Pancreas (tissue), 10 donors: ENCODE data around the gene FGG. TPM values are rescaled to one million over a fixed set of nuclear protein-coding genes. Genes with fewer than 3 reads are reported as not detected.

ENCODE experiments used
- ATAC-seq, 4 donors: fragments of 200-7000 bp; cut with Tn5 transposase; one replicate each; pipeline versions ENCODE4 v1.8.0 to v1.9.1; 2020; ENCODE audit warnings: mild to moderate bottlenecking in 4 of 4, moderate library complexity in 4 of 4
- DNase-seq, 6 donors: peaks; one replicate each; pipeline ENCODE4 v3.0.0-alpha.2; 2020
- FAIRE-seq: peaks from 2 replicates; lab custom pipeline; 2012; peaks lifted over from hg19 to GRCh38; lab: Jason Lieb, UNC
- H3K27ac ChIP-seq, 4 donors: fragments of 200-600 bp; sonication (generic); 1 replicate in 3 of 4; 2 replicates in 1 of 4; pipeline versions ENCODE4 v1.5.0 to v1.8.0; 2020
- H3K27me3 ChIP-seq, 4 donors: fragments of 200-600 bp; one replicate each; pipeline ENCODE4 v1.8.0; 2021
- H3K36me3 ChIP-seq, 3 donors: fragments of 200-600 bp; sonication (generic) in 1 of 3; one replicate each; pipeline versions ENCODE4 v1.5.0 to v1.8.0; 2020 to 2021
- H3K4me1 ChIP-seq, 3 donors: fragments of 200-600 bp; one replicate each; pipeline ENCODE4 v1.8.0; 2021
- H3K4me3 ChIP-seq, 4 donors: fragments of 200-600 bp; sonication (generic) in 2 of 4; one replicate each; pipeline versions ENCODE4 v1.5.0 to v1.8.0; 2020 to 2021
- H3K9me3 ChIP-seq, 4 donors: fragments of 200-600 bp; one replicate each; pipeline ENCODE4 v1.8.0; 2021
- WGBS, 2 donors: extraction: QIAGEN DNeasy Blood & Tissue Kit; methylation state at CpG; one replicate each; pipeline ENCODE4 v1.1.7; 2013; 5-methylcytosine and 5-hydroxymethylcytosine counted together
- intact Hi-C, 3 donors: fragments of 100-400 bp; cut with DNase I; formaldehyde crosslinking; loops; one replicate each; pipeline versions ENCODE4 v1.11.1 to v1.14.2; 2022
- polyA plus RNA-seq, 2 donors: library from polyadenylated mRNA; stranded (reverse); fragments of 200-250 nt; gene quantifications; one replicate each; pipeline ENCODE4 v1.2.3, GENCODE V29; 2013
- total RNA-seq, 6 donors: library from RNA; stranded (reverse); fragmentation: NEBNext Ultra II Directional in 4 of 6; extraction: Animal tissue kit (Norgen Biotek cat#: 25700) in 4 of 6; gene quantifications; one replicate each; pipeline versions ENCODE4 v1.2.1 to v1.2.4, GENCODE V29; 2021 to 2023
- TF ChIP-seq, protein P1 (sequence below), 4 donors: fragments of 200-600 bp; sonication (generic) in 3 of 4; IDR thresholded peaks; one replicate each; pipeline versions ENCODE4 v1.5.0 to v1.8.0; 2021; ENCODE audit warnings: antibody characterized with exemption in 4 of 4
- donor health status: healthy with polysubstance abuse.
- donor health status: DM: no; HTN: no; CAD: no; lungs with moderate emphysema.
- donor health status: DM: no; HTN: no; CAD: no.
- donor health status: control.
- donor health status: control.
- donor health status: Bipolar disorder and iron deficiency.
- donor health status: DM: yes; HTN: yes; CAD: no.
- donor health status: DM: no; HTN: no; CAD: no.
- donor health status: DM: no; HTN: no; CAD: no.
- donor health status: DM: yes; HTN: yes; CAD: no.

FGG gene
- total and polyA plus RNA-seq, 8 donors: 0.20 to 26.0 (median 4.0) TPM; not detected in 1

DNA sequence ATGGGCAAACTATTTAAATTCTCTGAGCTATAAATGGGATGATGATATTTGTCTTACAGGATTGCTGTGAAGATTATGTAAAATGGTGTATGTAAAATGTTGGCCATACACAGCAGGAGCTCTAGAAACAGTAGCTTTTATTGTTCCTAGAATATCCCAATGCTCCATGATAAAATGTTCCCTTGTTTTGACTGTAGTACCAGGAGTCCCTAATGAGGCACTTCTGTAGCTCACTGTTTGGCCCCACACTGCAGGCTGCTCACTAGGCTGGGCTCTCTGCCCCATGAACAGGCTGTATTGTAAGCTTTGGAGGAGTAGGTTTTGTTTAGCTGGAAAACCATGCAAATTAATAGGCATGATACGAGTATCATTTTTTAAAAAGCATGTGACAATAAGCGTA lies 18.6 kb downstream of the FGG start:
- no peaks in the 10 kb centered on the region for H3K9me3 ChIP-seq
- no peak overlapping the region for H3K4me3 ChIP-seq
- FAIRE-seq (no peak), ATAC-seq (no peak), DNase-seq (no peak)
- H3K27ac ChIP-seq: no peak overlapping the region
- H3K4me1 ChIP-seq: peaks cover 0 to 7% (median 0%) of the 10 kb centered on the region in 3 donors
- H3K27me3 ChIP-seq: peaks cover 0 to 3% (median 0%) of the 10 kb centered on the region in 4 donors
- no peaks in the 10 kb centered on the region for H3K36me3 ChIP-seq
- TF ChIP-seq, protein P1, sequence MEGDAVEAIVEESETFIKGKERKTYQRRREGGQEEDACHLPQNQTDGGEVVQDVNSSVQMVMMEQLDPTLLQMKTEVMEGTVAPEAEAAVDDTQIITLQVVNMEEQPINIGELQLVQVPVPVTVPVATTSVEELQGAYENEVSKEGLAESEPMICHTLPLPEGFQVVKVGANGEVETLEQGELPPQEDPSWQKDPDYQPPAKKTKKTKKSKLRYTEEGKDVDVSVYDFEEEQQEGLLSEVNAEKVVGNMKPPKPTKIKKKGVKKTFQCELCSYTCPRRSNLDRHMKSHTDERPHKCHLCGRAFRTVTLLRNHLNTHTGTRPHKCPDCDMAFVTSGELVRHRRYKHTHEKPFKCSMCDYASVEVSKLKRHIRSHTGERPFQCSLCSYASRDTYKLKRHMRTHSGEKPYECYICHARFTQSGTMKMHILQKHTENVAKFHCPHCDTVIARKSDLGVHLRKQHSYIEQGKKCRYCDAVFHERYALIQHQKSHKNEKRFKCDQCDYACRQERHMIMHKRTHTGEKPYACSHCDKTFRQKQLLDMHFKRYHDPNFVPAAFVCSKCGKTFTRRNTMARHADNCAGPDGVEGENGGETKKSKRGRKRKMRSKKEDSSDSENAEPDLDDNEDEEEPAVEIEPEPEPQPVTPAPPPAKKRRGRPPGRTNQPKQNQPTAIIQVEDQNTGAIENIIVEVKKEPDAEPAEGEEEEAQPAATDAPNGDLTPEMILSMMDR (IDR thresholded peaks at IDR 0.05): no peak
- intact Hi-C loops: no loop called here
- WGBS, 2 donors: 37 to 45% methylated on average over 2 of the region's 2 CpGs

DNA sequence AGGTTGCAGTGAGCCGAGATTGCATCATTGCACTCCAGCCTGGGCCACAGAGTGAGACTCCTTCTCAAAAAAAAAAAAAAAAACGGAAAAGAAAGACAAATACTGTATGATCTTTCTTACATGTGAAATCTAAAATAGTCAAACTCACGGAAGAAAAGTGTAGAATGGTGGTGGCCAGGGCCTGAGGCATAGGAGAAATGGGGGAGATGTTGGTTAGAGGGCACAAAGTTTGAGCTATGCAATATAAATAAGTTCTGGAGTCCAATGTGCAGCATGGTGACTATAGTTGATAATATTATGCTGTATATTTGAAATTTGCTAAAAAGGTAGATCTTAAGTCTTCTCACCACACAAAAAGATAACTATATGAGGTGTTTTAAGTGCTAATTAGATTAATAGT lies 20.6 kb downstream of the FGG start:
- peaks cover 0 to 7% (median 0%) of the 10 kb centered on the region in 3 donors for H3K4me1 ChIP-seq
- H3K27ac ChIP-seq: no peak overlapping the region
- no peak for FAIRE-seq
- no peak overlapping the region for H3K4me3 ChIP-seq
- WGBS, 2 donors: 62 to 71% methylated on average over 3 of the region's 3 CpGs
- no peak for DNase-seq
- no peaks in the 10 kb centered on the region for H3K9me3 ChIP-seq
- TF ChIP-seq, protein P1 (IDR thresholded peaks at IDR 0.05): no peak
- peaks cover 0 to 3% (median 0%) of the 10 kb centered on the region in 4 donors for H3K27me3 ChIP-seq
- intact Hi-C loops: no loop called here
- no peak for ATAC-seq
- H3K36me3 ChIP-seq: no peaks in the 10 kb centered on the region

DNA sequence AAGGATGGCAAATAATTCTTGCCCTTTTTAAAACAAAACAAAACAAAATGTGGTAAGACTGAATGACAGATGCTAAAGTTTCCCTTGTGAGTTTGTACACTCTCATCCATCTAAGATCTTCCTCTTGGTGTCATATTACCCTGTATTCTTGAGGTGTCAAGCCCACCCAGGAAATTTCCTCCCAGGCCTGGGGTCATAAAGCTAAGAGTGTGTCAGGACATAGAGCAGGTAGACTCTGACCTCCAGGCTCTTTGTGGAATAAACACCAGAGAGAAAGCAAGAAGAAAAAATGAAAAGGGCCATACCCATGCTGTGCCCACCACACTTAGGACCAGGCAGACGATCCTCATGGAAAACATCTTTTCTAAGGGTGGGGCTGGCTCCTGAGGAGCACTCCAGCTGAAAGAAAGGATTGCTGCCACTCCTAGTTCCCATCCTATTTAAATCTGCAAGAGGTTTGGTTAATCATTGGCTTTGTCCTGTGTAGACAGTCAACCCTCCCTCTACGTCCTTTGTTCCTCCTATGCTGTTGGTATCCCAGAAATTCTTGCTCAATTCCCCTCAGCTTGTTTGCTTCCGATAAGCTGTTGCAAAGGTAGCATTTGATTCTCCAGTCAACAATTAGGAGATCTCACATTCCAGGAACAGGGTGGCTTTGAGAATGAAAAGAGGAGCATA lies 22.0 kb downstream of the FGG start, which contains the start of gene FGA:
Gene FGA (minus strand): TSS at position 414 of the 678 bp plus-strand sequence. CDS start 55 bp downstream, at position 359.
- peak within 1 kb of the TSS in 1 of 4 donors; percentile 10 for H3K4me3 ChIP-seq
- H3K36me3 ChIP-seq: no peaks in the 10 kb centered on the region
- H3K9me3 ChIP-seq: no peaks in the 10 kb centered on the region
- peak in 3 of 4 donors; percentile 75 to 94 (median 86) for ATAC-seq
- H3K27ac ChIP-seq: no peak within 1 kb of the TSS
- no peak for DNase-seq
- TF ChIP-seq, protein P1 (IDR thresholded peaks at IDR 0.05): no peak
- intact Hi-C loops: no loop called here
- FAIRE-seq: no peak
- peaks cover 0 to 3% (median 0%) of the 10 kb centered on the region in 4 donors for H3K27me3 ChIP-seq
- H3K4me1 ChIP-seq: peaks cover 0 to 7% (median 0%) of the 10 kb centered on the region in 3 donors
- WGBS, 2 donors: 11 to 24% methylated on average over 3 of the region's 3 CpGs

DNA sequence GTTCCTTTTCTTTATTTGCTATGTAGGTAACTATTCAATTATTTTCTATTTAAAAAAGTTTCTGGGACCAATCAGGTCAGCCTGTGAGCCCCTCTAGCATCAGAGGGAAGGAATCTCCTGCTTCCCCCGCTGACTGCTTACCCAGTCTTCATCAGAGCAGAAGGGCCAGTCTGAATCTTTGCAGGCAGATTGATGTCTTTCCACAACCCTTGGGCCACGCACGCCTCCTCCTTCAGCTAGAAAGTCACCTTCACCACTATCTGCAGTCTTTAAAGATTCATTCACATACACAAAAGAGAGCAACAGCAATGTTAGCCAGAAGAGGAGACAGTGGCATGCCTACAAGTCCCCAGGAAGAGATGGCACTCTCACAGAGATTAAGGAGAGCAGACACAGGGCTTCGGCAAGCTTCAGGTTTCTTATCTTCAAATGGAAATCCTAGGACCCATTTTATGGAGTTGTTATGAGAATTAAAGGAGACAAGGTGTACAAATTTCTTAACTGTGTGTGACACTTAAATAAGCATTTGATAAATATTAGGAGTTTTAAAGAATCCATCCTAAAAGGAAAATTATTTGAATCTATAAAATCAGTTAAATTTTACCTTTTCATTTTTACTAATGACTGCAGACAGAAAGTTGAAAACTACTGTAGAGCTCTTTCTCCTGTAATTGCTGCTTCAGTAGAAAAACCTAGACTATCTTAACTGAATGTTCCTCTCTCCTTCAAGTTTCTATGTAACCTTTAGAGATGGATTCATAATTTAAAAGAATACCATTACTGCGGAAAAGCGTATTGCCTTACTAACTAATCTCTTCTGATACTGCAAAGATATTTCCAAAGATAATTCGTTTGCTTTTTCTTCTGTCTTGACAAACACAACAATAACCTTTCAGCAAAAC lies 22.9 kb downstream of the FGG start:
- peaks cover 0 to 3% (median 0%) of the 10 kb centered on the region in 4 donors for H3K27me3 ChIP-seq
- TF ChIP-seq, protein P1 (IDR thresholded peaks at IDR 0.05): no peak
- H3K27ac ChIP-seq: no peak overlapping the region
- WGBS, 2 donors: 70 to 74% methylated on average over 7 of the region's 7 CpGs
- intact Hi-C loops: no loop called here
- ATAC-seq (no peak), FAIRE-seq (no peak), DNase-seq (no peak)
- peaks cover 0 to 7% (median 0%) of the 10 kb centered on the region in 3 donors for H3K4me1 ChIP-seq
- H3K9me3 ChIP-seq: no peaks in the 10 kb centered on the region
- H3K36me3 ChIP-seq: no peaks in the 10 kb centered on the region
- no peak overlapping the region for H3K4me3 ChIP-seq
